RWPE1 (cell line): ENCODE measurements around the gene ECM2.

ENCODE experiments used
- CTCF ChIA-PET: fragments of 350-600 bp; sonication (Branson Sonifier 250); formaldehyde crosslinking; extraction: SDS; loops from one replicate; lab custom pipeline; 2021; lab: Yijun Ruan, JAX
- POLR2A ChIA-PET: fragments of 400-600 bp; formaldehyde crosslinking; extraction: SDS; loops from one replicate; lab custom pipeline; 2020; ENCODE audit warnings: antibody characterized with exemption; ENCODE audit not compliant: low non-redundant PET; lab: Yijun Ruan, JAX
- DNase-seq: peaks from one replicate; pipeline ENCODE4 v3.0.0; 2012; ENCODE audit warnings: low spot score
- H3K27ac ChIP-seq: fragments of 450-650 bp; 2 replicates; pipeline ENCODE4 v1.5.1; 2017
- CTCF ChIP-seq: fragments of 450-650 bp; conservative IDR thresholded peaks from 2 replicates; pipeline ENCODE4 v1.5.1; 2017; ENCODE audit warnings: low read depth, mild to moderate bottlenecking

ECM2 gene

GRCh38 chr9:92543972-92544371, 8.2 kb upstream of the ECM2 start:
- no peak overlapping the region for H3K27ac ChIP-seq
- ChIA-PET POLR2A (no interaction called here), CTCF (interaction anchor here (0.6 kb wide), 1 partner anchor 149 kb away, joined by 3 read pairs; no protein-coding TSS in a partner anchor)
- TF ChIP-seq CTCF = no peak
- DNase-seq = no peak

GRCh38 chr9:92538541-92538940, 2.8 kb upstream of the ECM2 start:
- no peak for DNase-seq
- no peak for TF ChIP-seq CTCF
- POLR2A ChIA-PET = no interaction called here
- H3K27ac ChIP-seq = no peak overlapping the region
- CTCF ChIA-PET = interaction anchor here (0.7 kb wide), 1 partner anchor 270 kb away, joined by 3 read pairs; no protein-coding TSS in a partner anchor

GRCh38 chr9:92534674-92535073, 1.1 kb downstream of the ECM2 start:
- no peak for DNase-seq
- no peak overlapping the region for H3K27ac ChIP-seq
- TF ChIP-seq CTCF = no peak
- CTCF ChIA-PET = interaction anchor here (0.5 to 0.7 kb wide), 3 partner anchors 12 to 1562 kb away, joined by 3 to 4 read pairs (median 3); no protein-coding TSS in a partner anchor
- POLR2A ChIA-PET = no interaction called here

GRCh38 chr9:92534204-92534603, 1.6 kb downstream of the ECM2 start:
- ChIA-PET POLR2A (no interaction called here), CTCF (interaction anchor here (0.5 to 0.9 kb wide), 4 partner anchors 13 to 1561 kb away, joined by 3 to 7 read pairs (median 4); no protein-coding TSS in a partner anchor)
- H3K27ac ChIP-seq = no peak overlapping the region
- DNase-seq = no peak
- TF ChIP-seq CTCF = no peak

GRCh38 chr9:92530893-92531292, 4.9 kb downstream of the ECM2 start:
- no peak overlapping the region for H3K27ac ChIP-seq
- DNase-seq = no peak
- ChIA-PET CTCF (no interaction called here), POLR2A (no interaction called here)
- TF ChIP-seq CTCF = no peak

- POLR2A ChIA-PET = no interaction called here
- no peak overlapping the region for H3K27ac ChIP-seq
- TF ChIP-seq CTCF = no peak
These were observed 6.7 kb downstream of the ECM2 start for GRCh38 chr9:92529124-92529523.

GRCh38 chr9:92528522-92528849, 7.3 kb downstream of the ECM2 start:
- ChIA-PET CTCF (no interaction called here), POLR2A (no interaction called here)
- no peak for TF ChIP-seq CTCF
- DNase-seq = no peak
- H3K27ac ChIP-seq = no peak overlapping the region

More at GRCh38 chr9:92529124-92529523, 6.7 kb downstream of the ECM2 start:
- CTCF ChIA-PET = no interaction called here
- DNase-seq = no peak
